ENCODE data around the gene CSTPP1.

- TF ChIP-seq POLR2A (IDR thresholded peaks at IDR 0.05) (no peak), CTCF (IDR thresholded peaks at IDR 0.05 in 4 of 5, conservative IDR thresholded peaks at IDR 0.05 in 1 of 5) (no peak)
Measured at GRCh38 chr11:47164321-47164720, 227.8 kb downstream of the CSTPP1 start.

Data from gastrocnemius medialis (tissue), 4 donors.